Bone marrow (tissue), 2 donors: ENCODE measurements around the gene DSC2.

Experiments
- DNase-seq, 2 donors: peaks; one replicate each; lab custom pipeline; 2025; lab: John Stamatoyannopoulos, UW

The DSC2 gene

DNA sequence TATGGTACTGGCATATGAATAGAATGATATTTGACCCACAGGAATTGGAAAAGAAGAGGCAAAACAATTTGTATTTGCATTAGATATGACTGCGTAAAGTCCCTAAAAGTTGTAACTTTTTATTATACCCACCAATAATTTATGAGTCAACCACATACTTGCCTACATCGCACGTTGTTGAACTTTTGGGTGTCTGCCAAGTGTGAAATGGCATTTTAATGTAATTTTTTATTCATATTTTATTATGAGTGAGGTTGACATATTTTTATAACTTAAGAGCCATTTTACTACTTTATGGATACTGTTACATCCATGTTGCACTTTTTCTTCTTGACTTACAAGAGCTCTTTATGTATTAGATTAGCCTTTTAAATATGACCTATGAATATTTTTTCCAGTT is 4.6 kb downstream of the DSC2 start:
- no peak for DNase-seq

DNA sequence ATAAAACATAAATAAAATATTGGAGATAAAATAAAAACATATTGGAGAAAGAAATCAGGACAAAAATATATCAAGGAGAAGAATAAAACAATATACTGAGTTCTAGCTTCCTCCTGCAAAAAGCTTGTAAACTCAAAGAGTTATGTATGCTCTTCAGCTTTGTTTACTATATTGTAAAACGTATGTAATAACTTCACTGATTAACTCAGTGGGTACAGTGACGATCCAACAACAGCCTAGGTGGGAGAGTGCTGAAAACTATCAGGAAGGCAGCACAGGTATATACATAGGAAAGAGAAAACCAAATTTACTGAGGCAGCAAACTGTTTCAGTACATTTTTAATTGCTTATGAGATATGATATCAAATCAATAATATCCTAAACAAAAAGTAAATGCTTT is 8.3 kb downstream of the DSC2 start:
- DNase-seq: no peak

DNA sequence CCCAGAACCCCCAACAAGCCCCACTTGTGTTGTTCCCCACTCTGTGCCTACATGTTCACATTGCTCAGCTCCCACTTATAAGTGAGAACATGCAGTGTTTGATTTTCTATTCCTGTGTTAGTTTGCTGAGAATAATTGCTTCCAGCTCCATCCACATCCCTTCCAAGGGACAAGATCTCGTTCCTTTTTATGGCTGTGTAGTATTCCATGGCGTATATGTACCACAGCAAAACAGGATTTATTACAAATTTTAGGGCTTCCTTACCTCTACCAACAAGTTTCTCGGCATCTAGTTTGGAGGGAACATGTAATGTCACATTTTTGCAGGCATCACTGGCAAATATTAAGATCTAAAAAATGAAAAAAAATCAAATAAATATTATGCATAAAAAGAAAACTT is 8.9 kb downstream of the DSC2 start:
- no peak for DNase-seq

DNA sequence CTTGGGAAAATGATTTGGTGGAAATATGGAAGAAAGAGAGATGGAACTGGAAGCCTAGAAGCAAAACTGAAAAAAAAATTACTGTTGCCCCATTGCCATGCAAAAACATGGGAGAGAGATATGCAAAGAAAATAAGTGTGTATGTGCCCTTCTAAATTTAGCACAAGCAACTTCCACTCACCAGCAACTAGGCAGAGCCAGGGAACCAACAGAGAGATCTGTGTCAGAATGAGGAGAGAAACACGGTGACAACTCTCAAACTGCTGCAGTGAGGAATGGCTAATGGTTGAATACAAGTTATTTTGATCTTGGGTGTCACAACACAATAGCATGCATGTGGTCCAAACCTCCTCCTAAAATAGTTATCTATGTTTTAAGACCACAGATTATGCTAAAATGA is 10.9 kb downstream of the DSC2 start:
- DNase-seq: no peak

DNA sequence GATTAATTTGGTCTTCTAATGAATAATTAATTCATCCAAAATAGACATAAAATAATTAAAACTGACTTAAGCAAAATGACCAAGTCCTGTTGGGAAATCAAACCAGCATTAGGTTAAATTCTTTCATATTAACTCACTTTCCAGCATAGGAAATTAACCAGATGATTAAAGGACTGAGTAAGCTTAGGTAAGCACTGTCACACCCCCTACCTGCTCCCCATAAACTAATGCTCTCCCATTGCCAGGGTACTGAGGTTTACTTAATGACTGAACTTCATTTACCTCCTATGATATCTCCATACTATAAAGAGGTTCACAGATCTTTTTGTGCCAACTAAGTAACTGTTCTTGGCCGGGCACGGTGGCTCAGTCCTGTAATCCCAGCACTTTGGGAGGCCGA is 13.7 kb downstream of the DSC2 start:
- no peak for DNase-seq

DNA sequence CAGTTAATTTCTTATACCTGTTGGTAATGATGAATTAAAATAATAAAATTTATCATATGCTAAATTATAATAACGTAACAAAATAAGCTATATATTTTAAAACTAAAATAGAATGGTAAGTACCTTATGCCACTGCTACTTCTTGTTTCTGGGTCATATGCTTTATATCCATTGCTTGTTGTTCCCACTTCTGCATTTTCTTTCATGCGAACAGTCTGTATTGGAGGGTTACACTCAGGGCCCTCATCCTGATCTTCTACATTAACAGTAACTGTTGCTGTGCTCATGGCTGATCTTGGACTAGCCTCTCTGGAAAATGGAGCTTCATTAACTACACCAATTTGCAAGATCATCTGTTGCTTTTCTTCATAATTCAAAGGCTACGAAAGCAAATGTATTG is 22.2 kb downstream of the DSC2 start:
- no peak for DNase-seq

DNA sequence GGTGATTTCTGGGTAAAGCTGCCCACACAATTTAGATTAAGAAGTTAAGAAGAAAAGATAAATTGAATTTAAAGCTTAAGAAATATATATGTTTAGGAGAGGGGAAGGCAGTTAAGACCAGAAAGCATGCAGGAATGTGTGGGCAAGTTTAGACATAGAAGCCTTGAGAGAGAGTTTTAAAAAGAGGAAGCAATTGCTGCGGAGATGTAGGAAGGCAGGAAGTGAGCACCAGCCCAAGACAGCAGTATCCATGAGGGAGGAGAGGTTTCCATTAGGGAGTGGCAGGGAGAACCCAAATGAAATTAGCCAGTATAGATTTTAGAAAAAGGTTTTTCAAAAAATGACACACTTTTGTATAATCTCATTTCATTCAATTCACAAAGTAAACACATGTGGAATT is 24.3 kb downstream of the DSC2 start:
- no peak for DNase-seq

DNA sequence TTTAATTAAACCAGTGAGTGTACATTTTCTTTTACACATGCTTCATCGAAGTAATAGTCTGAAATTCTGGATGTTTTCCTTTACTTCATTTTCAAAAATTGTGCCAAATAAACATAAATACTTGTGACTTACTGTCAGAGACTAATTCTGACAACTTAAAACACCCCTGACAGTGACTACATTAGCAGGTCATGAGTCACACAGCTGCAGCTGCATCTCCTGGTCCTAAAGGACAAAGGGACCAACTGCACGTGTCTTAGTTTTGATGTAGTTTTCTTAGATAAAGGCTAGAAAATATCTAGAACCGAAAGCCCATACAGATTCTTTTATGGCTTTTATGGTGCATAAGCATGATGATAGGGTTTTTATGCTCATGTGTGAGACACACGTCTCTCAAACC is 30.0 kb downstream of the DSC2 start:
- no peak for DNase-seq

DNA sequence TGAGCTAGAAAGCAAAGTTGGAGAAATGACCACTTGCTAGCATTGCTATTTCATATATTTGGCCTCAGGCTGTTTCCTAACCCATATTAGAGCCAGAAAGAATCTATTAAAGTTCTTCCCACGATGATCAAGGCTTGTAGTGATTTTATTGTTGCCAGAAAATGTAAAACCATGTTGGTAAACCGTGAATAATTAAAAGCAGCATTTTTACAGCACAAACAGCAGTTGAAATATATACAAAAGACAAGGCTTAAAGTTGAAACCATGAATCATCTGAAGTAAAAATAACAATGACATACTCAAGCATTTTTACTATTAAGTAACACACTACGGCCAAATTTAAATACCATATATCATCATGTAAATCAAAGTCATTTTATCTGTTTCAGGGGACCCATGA is 32.0 kb downstream of the DSC2 start:
- DNase-seq: no peak

DNA sequence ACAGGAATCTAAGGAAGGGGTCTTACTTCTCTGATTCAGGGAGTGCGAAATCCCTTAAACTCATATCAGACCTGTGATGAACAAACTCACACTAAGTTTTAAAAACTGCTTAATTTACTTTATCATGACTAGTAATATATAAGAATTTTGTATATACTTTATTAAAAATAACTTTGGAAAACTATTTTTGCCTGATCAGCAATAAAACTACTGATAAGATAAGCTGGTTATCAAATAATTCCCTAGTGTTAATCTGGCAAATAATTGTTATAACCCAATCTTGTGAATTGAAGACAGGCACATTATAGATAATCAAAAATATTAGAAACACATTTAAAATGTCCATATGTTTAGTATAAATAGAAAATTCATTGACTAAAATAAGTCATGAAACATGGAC is 36.0 kb downstream of the DSC2 start:
- no peak for DNase-seq

DNA sequence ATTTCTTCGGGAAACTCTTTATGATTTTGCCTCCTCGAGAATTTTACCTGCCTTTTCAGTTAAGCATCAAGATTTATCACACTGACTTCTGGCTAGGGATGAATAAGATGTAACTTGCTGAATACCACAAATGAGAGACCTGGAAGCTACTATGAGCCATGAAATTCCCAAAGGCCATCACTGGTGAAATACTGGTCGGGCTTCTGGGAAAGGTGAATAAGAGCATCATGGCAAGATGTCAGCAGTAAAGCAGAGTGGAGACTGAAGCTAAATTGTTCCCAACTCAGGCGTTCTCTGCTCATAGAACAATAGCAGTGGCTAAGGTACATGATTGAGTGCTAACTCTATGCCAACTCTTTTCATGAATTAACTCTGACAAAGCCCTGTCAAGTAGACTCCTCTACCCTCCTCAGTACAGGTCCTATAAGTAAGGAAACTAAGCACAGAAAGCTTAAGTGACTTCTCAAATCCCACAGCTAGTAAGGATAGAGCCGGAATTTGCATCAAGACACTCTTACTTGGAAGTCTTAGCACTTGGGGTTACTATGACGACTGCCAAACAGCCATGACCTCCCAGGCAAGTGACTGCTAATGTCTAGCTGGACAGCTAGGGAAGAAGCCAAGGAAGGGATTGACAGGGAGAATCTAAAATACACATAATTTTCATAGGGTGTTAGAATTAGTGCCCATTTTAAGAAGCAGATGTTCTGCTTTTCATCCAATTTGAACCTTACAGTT is 37.0 kb downstream of the DSC2 start:
- no peak for DNase-seq

DNA sequence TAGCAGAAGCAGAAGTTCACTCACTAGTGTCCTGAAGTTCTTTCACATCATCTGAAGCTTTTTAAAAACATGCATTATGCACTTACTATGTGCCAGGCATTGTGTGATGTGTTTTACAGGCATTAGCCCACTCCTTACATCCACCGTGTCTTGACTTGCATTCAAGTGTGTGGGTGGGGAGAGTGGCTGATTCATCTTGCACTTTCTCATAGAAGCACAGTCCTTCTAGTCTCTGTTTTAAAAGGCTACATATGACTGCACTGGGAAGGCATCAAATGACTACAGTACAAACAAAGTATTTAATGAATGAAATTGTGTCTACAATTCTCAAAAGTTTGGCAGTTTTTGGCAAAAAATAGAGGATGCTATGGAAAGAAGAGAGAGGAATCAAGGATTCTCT is 38.1 kb downstream of the DSC2 start:
- DNase-seq: no peak

DNA sequence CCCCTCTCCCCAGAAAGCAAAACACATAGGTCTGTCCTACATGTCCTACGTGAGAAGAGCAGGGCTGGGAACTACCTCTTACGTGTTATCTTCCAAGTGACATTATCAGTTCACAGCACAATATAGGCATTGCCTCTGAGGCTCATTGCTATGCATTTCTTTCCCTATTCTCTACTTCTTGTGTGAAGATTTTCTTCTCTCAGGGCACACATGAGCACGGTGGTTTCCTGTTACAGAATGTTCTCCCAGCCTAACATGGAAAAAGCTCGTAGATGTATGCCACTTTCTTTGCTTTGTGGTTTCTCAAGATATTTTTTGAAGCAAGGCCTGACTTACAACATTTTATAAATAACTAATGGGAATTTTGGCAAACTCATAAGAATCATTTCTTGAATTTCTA is 40.3 kb downstream of the DSC2 start:
- no peak for DNase-seq

DNA sequence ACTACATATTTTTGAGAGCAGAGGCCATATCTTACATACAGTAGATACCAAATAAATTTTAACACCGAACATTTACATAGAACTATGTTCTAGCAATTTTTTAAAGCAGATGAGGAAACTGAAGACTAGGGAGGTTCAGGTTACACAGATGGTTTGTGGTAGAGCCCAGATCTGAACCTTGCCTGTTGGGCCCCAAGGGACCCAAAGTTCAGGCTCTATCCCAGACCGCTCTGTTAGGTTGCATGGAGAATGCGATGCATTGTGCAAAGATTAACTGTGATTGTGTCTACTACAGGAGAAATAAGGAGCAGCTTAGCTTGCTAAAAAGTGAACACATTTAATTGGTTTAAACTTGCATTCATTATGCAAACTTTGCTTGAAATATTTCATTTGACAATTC is 43.3 kb downstream of the DSC2 start:
- DNase-seq: no peak

DNA sequence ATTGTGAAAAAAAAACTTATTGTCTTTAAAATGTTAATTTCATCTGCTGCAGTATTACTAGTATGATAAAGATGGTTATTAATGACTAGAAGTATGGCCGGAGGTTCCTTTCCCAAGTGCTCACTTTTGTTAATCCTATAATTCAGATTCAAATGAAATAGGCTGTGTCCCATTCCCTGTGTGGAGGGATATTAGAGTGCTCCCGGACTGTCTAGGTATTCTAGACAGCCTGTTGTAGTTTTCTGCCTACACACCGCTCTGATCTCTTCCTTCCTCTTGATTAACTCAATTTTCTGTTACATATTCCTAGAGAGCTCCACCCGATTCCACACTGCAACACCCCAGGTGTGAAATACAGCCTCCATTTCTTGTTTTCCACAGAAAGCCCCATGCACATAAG is 44.3 kb downstream of the DSC2 start:
- no peak for DNase-seq

DNA sequence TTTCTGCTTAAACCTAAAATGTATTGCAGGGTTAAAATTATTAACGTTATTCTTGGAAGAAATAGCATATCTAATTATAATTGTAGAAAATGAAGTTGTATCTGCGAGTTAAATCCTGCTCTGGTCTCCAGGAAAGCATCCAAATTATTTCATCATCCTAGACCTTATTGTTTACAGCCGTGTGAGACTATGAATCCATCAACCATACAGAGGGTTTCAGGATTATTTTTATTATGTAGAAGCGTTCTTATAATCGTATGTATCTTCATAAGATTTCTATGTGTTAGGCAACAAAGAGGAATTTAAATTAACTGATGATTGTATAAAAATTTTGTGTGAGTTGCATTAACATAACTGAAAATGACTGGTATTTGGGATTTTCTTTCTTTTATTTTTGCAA is 45.2 kb downstream of the DSC2 start:
- DNase-seq: no peak

DNA sequence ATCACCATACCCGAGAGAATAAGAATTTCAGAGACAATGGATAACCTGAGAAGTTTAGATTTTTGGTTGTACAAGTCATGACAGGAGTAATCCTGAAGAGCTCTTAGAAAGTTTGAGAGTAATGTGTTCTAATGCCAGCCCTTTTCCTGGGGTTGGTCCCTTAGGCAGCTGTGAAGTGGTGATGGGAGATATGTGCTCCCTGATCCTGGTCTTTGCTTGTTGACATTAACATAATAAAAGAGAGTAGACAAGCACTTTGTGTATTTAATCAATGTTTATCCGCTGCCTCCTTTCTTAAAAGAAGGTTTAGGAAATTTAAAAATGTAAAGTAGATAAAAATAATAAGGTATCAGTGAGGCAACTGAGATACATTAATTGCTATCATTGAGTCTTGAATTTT is 45.9 kb downstream of the DSC2 start:
- DNase-seq: no peak

DNA sequence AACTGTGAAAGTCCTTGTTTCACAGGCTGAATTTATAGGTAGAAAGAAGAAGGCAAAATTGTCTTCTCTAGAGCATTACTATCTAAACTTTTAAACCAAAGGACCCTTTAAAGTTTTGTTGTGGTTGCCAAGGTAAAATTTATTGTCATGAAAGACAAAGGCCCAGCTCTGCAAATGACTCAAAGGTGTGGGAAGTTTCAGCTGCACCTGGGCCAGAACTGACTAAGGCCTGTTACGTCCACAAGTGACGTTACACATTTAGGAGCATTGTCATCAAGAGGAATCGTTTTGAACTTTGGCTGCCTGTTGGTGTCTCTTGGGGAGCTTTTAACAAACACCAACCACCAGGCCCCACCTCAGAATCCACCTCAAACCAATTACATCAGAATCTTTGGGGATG is 51.6 kb downstream of the DSC2 start:
- no peak for DNase-seq

DNA sequence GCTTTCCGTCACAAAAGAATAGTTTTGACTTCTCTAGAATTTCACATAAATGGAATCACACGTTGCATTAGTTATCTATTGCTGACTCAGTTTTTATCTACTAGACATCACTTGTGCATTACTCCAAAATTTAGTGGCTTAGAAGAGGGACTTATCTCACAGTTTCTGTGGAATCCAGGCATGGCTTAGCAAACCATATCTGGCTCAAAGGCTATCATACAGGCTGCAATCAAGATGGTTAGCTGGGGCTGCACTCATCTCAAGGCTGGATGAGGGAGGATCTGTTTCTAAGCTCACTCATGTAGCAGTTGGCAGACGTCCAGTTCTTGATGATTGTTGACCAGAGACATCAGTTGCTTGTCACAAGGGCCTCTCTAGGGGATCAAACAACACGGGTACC is 53.0 kb downstream of the DSC2 start:
- DNase-seq: no peak

DNA sequence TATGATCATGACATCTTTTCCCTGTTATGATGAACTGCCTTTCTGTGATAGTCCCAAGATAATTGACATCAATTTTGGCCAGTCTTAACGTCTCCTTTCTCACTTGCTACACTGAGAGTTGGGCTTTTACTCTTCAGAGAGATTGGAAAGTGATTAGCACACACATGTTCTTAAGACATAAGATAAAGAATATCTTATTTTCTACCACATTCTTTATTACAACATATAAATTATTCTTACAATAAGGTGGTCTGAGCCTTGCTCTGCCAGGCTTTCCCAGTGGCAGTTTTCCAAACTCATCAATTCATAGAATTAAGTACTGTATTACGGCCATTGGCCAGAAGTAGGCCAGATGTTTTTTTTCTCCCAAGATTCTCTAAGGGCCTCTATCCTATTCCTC is 54.0 kb downstream of the DSC2 start:
- DNase-seq: no peak

DNA sequence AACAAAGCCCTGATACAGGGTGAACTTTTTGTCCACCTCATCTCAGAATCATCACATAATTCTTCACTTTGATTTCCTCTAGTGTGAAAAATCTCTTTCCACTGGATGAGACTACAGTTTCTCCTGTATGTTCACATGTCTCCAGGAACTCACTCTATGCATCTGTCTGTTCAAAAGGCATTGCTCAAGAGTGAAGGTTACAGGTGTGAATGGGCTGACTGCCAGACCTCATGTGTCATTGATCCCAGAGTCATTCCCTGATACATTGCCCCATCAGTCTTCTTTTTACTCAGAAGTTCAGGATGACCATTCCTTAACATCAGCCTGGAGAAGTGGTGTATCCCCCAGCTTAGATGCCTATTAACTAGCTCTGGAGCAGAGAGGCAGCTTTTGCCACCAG is 55.3 kb downstream of the DSC2 start:
- no peak for DNase-seq

DNA sequence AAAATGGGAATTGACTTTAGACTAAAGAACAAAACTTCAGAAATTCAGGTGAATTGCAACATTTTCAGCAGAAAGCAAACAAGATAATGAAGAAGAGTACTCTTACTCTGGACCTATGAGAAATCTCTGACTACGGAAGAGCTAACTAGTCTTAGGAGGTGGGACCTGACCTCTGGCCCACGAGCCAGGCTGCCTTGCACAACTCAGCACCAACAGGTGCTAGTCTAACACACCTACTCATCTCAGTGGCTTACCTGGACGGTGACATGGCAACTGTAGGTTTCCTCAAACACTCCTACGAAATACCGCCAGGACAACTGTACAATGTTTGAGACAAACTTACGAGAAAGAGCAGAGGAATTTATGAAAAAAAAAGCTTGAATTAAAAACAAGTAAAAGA is 56.6 kb downstream of the DSC2 start:
- DNase-seq: no peak

DNA sequence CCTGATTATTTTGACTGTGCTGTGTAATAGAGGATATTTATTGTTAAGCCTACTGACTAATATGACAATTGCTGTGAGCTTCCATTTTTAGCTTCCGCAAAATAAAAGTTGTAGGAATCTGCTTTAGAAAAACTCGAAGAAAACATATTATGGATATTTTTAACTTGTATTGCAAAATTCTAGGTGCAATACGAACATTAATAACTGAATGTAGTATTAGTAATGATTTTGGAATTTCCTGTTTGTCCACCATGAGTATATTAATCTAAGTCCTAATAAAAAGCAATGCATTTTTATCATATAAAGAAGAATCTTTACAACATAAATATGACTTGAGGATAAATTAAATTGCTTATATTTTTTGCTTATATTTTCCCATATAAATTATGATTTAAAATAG is 57.3 kb downstream of the DSC2 start:
- DNase-seq: no peak

DNA sequence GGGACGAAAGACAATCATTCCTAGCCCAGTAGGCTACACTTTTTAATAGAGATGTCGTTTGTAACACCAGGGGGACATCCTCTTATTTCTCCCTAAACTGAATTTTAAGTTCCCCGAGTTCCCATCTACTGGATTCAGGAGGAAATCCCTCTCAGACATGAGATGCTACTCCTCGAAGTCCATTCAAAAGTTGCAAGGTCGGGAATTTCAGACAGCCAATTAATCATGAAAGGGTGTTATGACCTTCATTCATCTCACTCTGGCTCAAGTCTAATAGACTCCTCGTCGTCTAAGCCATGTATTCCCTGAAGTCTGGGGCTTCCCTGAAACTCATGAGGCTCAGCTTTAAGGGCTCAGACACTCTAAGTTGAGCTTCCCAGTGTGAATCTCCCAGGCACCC is 58.5 kb downstream of the DSC2 start:
- no peak for DNase-seq
